Left lung (tissue), 10 donors: ENCODE measurements around the gene MCEMP1. TPM values are rescaled to one million over a fixed set of nuclear protein-coding genes. Genes with fewer than 3 reads are reported as not detected.

Experiments
- ATAC-seq: fragments of 200-7000 bp; cut with Tn5 transposase; one replicate; pipeline ENCODE4 v1.9.1; 2020; ENCODE audit warnings: moderate library complexity
- DNase-seq, 4 donors: peaks; one replicate each; pipeline ENCODE4 v3.0.0-alpha.2; 2013 to 2020
- H3K27ac ChIP-seq, 2 donors: fragments of 200-600 bp; sonication (generic) in 1 of 2; one replicate each; pipeline versions ENCODE4 v1.5.0 to v1.8.0; 2020 to 2021
- H3K27me3 ChIP-seq, 2 donors: fragments of 200-600 bp; sonication (generic) in 1 of 2; one replicate each; pipeline versions ENCODE4 v1.5.0 to v1.8.0; 2020 to 2021
- H3K36me3 ChIP-seq, 2 donors: fragments of 200-600 bp; sonication (generic) in 1 of 2; one replicate each; pipeline versions ENCODE4 v1.5.0 to v1.8.0; 2020 to 2021
- H3K4me1 ChIP-seq, 2 donors: fragments of 200-600 bp; one replicate each; pipeline ENCODE4 v1.8.0; 2021
- H3K4me3 ChIP-seq, 2 donors: fragments of 200-600 bp; sonication (generic) in 1 of 2; one replicate each; pipeline versions ENCODE4 v1.5.0 to v1.8.0; 2020 to 2021; ENCODE audit warnings: mild to moderate bottlenecking in 1 of 2
- H3K9me3 ChIP-seq, 2 donors: fragments of 200-600 bp; sonication (generic) in 1 of 2; one replicate each; pipeline versions ENCODE4 v1.5.0 to v1.8.0; 2020 to 2021
- CTCF ChIP-seq, 2 donors: fragments of 200-600 bp; sonication (generic) in 1 of 2; IDR thresholded peaks; one replicate each; pipeline versions ENCODE4 v1.5.0 to v1.8.0; 2021; ENCODE audit warnings: antibody characterized with exemption in 2 of 2
- intact Hi-C, 2 donors: fragments of 100-400 bp; cut with DNase I; formaldehyde crosslinking; loops; one replicate each; pipeline versions ENCODE4 v1.11.2 to v1.14.2; 2022
- polyA plus RNA-seq, 6 donors: library from polyadenylated mRNA; unstranded; fragments of 120-200 nt; gene quantifications; one replicate each; pipeline ENCODE4 v1.2.1, GENCODE V29; 2013; ENCODE audit not compliant: insufficient read length in 6 of 6
- total RNA-seq, 2 donors: library from RNA; stranded (reverse); fragmentation: NEBNext Ultra II Directional; extraction: Animal tissue kit (Norgen Biotek cat#: 25700); gene quantifications; one replicate each; pipeline ENCODE4 v1.2.1, GENCODE V29; 2021
- donor health status: DM: no; HTN: yes; CAD: no.
- donor health status: DM: no; HTN: no; CAD: no.

MCEMP1 gene
- total and polyA plus RNA-seq, 8 donors = 0.32 to 112 (median 0.62) TPM

- TF ChIP-seq CTCF (IDR thresholded peaks at IDR 0.05) = no peak
- intact Hi-C loops = no loop called here
- Histone ChIP-seq H3K4me1 (peaks cover 0 to 23% of the 10 kb centered on the region in 2 donors), H3K36me3 (no peaks in the 10 kb centered on the region), H3K4me3 (no peak overlapping the region), H3K27ac (no peak overlapping the region), H3K27me3 (peaks cover 0 to 28% of the 10 kb centered on the region in 2 donors), H3K9me3 (no peaks in the 10 kb centered on the region)
- ATAC-seq (no peak), DNase-seq (peak in 2 of 4 donors; percentile 68 to 87)
Observed at GRCh38 chr19:7665076-7665475, 11.8 kb upstream of the MCEMP1 start.

- Histone ChIP-seq H3K27me3 (peaks cover 0 to 49% of the 10 kb centered on the region in 2 donors), H3K4me1 (peaks cover 0 to 26% of the 10 kb centered on the region in 2 donors), H3K36me3 (no peaks in the 10 kb centered on the region), H3K4me3 (peak within 1 kb of the TSS in 1 of 2 donors; percentile 33), H3K9me3 (peaks cover 0 to under 1% of the 10 kb centered on the region in 2 donors), H3K27ac (peak within 1 kb of the TSS in 1 of 2 donors; percentile 82)
- intact Hi-C loops = no loop called here
- ATAC-seq (no peak), DNase-seq (no peak)
- no peak for TF ChIP-seq CTCF (IDR thresholded peaks at IDR 0.05)
Observed at GRCh38 chr19:7668842-7669241, 8.0 kb upstream of the MCEMP1 start, which contains the start of gene RETN. RETN (plus strand) TSS chr19:7669049; CDS start chr19:7669327, 278 bp downstream.

GRCh38 chr19:7669641-7670040, 7.2 kb upstream of the MCEMP1 start:
- H3K4me1 ChIP-seq = peaks cover 0 to 29% of the 10 kb centered on the region in 2 donors
- no peak for ATAC-seq
- H3K9me3 ChIP-seq = peaks cover 0 to 1% of the 10 kb centered on the region in 2 donors
- no peak for DNase-seq
- no peak for TF ChIP-seq CTCF (IDR thresholded peaks at IDR 0.05)
- peak overlapping the region in 1 of 2 donors; percentile 33 for H3K4me3 ChIP-seq
- H3K27me3 ChIP-seq = peaks cover 0 to 41% of the 10 kb centered on the region in 2 donors
- peak overlapping the region in 1 of 2 donors; percentile 82 for H3K27ac ChIP-seq
- intact Hi-C loops = no loop called here
- H3K36me3 ChIP-seq = no peaks in the 10 kb centered on the region

- H3K9me3 ChIP-seq = peaks cover 0 to 1% of the 10 kb centered on the region in 2 donors
- peak overlapping the region in 1 of 2 donors; percentile 33 for H3K4me3 ChIP-seq
- peak in 3 of 4 donors; percentile 20 to 94 (median 67) for DNase-seq
- ATAC-seq = peak; percentile 60
- H3K4me1 ChIP-seq = peaks cover 0 to 35% of the 10 kb centered on the region in 2 donors
- peak overlapping the region in 1 of 2 donors; percentile 82 for H3K27ac ChIP-seq
- H3K27me3 ChIP-seq = peaks cover 0 to 41% of the 10 kb centered on the region in 2 donors
- intact Hi-C loops = no loop called here
- TF ChIP-seq CTCF (IDR thresholded peaks at IDR 0.05) = no peak
- no peaks in the 10 kb centered on the region for H3K36me3 ChIP-seq
Observed at GRCh38 chr19:7670150-7670783, 6.6 kb upstream of the MCEMP1 start.

GRCh38 chr19:7670790-7671189, 6.1 kb upstream of the MCEMP1 start:
- peaks cover 0 to 1% of the 10 kb centered on the region in 2 donors for H3K9me3 ChIP-seq
- peaks cover 0 to 41% of the 10 kb centered on the region in 2 donors for H3K27me3 ChIP-seq
- peak overlapping the region in 1 of 2 donors; percentile 33 for H3K4me3 ChIP-seq
- DNase-seq (no peak), ATAC-seq (no peak)
- peak overlapping the region in 1 of 2 donors; percentile 82 for H3K27ac ChIP-seq
- intact Hi-C loops = no loop called here
- peaks cover 0 to 40% of the 10 kb centered on the region in 2 donors for H3K4me1 ChIP-seq
- H3K36me3 ChIP-seq = no peaks in the 10 kb centered on the region
- TF ChIP-seq CTCF (IDR thresholded peaks at IDR 0.05) = no peak
